ENCODE results near the gene ENO1. TPM values are rescaled to one million over a fixed set of nuclear protein-coding genes. Genes with fewer than 3 reads are reported as not detected.

ENO1 gene
- total and polyA plus RNA-seq, 10 of the 15 experiments (the other 5 are each of a cell fraction or from before 2014, with no cell fraction given), result 1,850 to 4,219 (median 2,331) TPM

DNA sequence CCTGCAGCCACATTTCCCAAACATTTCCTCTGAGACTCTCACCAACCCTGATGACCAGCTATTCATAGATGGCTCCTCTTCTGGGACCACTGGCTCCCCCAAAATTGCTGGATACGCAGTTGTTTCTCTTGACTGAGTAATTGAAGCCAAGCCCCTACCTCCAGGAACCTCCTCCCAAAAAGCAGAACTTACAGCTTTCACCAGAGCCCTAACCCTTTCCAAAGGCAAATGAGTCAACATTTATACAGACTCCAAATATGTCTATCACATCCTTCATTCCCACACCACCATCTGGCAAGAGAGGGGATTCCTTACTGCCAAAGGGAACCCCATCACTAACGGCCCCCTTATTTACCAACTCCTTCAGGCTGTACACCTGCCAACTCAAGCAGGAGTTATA lies 46.9 kb upstream of the ENO1 start (continued):
- TF ChIP-seq, protein P1, sequence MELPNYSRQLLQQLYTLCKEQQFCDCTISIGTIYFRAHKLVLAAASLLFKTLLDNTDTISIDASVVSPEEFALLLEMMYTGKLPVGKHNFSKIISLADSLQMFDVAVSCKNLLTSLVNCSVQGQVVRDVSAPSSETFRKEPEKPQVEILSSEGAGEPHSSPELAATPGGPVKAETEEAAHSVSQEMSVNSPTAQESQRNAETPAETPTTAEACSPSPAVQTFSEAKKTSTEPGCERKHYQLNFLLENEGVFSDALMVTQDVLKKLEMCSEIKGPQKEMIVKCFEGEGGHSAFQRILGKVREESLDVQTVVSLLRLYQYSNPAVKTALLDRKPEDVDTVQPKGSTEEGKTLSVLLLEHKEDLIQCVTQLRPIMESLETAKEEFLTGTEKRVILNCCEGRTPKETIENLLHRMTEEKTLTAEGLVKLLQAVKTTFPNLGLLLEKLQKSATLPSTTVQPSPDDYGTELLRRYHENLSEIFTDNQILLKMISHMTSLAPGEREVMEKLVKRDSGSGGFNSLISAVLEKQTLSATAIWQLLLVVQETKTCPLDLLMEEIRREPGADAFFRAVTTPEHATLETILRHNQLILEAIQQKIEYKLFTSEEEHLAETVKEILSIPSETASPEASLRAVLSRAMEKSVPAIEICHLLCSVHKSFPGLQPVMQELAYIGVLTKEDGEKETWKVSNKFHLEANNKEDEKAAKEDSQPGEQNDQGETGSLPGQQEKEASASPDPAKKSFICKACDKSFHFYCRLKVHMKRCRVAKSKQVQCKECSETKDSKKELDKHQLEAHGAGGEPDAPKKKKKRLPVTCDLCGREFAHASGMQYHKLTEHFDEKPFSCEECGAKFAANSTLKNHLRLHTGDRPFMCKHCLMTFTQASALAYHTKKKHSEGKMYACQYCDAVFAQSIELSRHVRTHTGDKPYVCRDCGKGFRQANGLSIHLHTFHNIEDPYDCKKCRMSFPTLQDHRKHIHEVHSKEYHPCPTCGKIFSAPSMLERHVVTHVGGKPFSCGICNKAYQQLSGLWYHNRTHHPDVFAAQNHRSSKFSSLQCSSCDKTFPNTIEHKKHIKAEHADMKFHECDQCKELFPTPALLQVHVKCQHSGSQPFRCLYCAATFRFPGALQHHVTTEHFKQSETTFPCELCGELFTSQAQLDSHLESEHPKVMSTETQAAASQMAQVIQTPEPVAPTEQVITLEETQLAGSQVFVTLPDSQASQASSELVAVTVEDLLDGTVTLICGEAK (IDR thresholded peaks at IDR 0.05; ENCODE audit: borderline replicate concordance), result no peak
- TF ChIP-seq, protein P2, sequence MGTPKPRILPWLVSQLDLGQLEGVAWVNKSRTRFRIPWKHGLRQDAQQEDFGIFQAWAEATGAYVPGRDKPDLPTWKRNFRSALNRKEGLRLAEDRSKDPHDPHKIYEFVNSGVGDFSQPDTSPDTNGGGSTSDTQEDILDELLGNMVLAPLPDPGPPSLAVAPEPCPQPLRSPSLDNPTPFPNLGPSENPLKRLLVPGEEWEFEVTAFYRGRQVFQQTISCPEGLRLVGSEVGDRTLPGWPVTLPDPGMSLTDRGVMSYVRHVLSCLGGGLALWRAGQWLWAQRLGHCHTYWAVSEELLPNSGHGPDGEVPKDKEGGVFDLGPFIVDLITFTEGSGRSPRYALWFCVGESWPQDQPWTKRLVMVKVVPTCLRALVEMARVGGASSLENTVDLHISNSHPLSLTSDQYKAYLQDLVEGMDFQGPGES (IDR thresholded peaks at IDR 0.05), result no peak
- TF ChIP-seq KAT2A (conservative IDR thresholded peaks at IDR 0.05; ENCODE audit: control insufficient read depth, low read depth, low read length) (no peak), CHD1 (IDR thresholded peaks at IDR 0.05; ENCODE audit: low read depth, low read length) (no peak), FOXM1 (IDR thresholded peaks at IDR 0.05; ENCODE audit: low read depth, low read length) (no peak), BCL11A (IDR thresholded peaks at IDR 0.05; ENCODE audit: low read depth, low read length) (no peak), NFYB (IDR thresholded peaks at IDR 0.05; ENCODE audit: insufficient read depth, low read depth, low read length) (no peak), SMAD1 (IDR thresholded peaks at IDR 0.05; ENCODE audit: low read depth, partially characterized antibody) (no peak)
- TF ChIP-seq, protein P3, sequence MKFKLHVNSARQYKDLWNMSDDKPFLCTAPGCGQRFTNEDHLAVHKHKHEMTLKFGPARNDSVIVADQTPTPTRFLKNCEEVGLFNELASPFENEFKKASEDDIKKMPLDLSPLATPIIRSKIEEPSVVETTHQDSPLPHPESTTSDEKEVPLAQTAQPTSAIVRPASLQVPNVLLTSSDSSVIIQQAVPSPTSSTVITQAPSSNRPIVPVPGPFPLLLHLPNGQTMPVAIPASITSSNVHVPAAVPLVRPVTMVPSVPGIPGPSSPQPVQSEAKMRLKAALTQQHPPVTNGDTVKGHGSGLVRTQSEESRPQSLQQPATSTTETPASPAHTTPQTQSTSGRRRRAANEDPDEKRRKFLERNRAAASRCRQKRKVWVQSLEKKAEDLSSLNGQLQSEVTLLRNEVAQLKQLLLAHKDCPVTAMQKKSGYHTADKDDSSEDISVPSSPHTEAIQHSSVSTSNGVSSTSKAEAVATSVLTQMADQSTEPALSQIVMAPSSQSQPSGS (IDR thresholded peaks at IDR 0.05; ENCODE audit: low read length), result no peak
- TF ChIP-seq, protein P4, sequence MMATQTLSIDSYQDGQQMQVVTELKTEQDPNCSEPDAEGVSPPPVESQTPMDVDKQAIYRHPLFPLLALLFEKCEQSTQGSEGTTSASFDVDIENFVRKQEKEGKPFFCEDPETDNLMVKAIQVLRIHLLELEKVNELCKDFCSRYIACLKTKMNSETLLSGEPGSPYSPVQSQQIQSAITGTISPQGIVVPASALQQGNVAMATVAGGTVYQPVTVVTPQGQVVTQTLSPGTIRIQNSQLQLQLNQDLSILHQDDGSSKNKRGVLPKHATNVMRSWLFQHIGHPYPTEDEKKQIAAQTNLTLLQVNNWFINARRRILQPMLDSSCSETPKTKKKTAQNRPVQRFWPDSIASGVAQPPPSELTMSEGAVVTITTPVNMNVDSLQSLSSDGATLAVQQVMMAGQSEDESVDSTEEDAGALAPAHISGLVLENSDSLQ (IDR thresholded peaks at IDR 0.05), result no peak

Data from GM12878 (cell line).